A673 (cell line): ENCODE results near the gene SLC39A10. TPM values are rescaled to one million over a fixed set of nuclear protein-coding genes. Genes with fewer than 3 reads are reported as not detected.

ENCODE experiments used
- BruUV-seq: library from RNA; stranded (reverse); fragments of 400-500 nt; replicated peaks from 2 replicates; lab custom pipeline; 2021; lab: Mats Ljungman, UMichigan
- CTCF ChIA-PET: fragments of 300-600 bp; sonication (Branson Sonifier 250); formaldehyde crosslinking; loops from one replicate; lab custom pipeline; 2022; ENCODE audit warnings: antibody characterized with exemption; lab: Charles Lee
- POLR2A ChIA-PET: fragments of 300-600 bp; sonication (Branson Sonifier 250); formaldehyde crosslinking; loops from one replicate; lab custom pipeline; 2022; ENCODE audit warnings: antibody characterized with exemption; ENCODE audit not compliant: low non-redundant PET; lab: Charles Lee
- DNase-seq: peaks from one replicate; pipeline ENCODE4 v3.0.0-alpha.2; 2015; ENCODE audit warnings: low spot score
- H3K27ac ChIP-seq: fragments of 200-600 bp; sonication (generic); 2 replicates; pipeline ENCODE4 v1.5.1; 2016; ENCODE audit warnings: mixed run types, low read depth, mild to moderate bottlenecking, mixed read lengths, antibody characterized with exemption, low read length; ENCODE audit not compliant: poor library complexity, severe bottlenecking
- H3K27me3 ChIP-seq: fragments of 200-600 bp; sonication (generic); replicated peaks from 2 replicates; pipeline ENCODE4 v1.6.1; 2017; ENCODE audit warnings: mixed run types, low read depth, mild to moderate bottlenecking, mixed read lengths, antibody characterized with exemption, low read length; ENCODE audit not compliant: insufficient read depth, poor library complexity
- H3K36me3 ChIP-seq: fragments of 200-600 bp; sonication (generic); 2 replicates; pipeline ENCODE4 v1.6.1; 2016; ENCODE audit warnings: mixed run types, mild to moderate bottlenecking, mixed read lengths, antibody characterized with exemption, low read length; ENCODE audit not compliant: insufficient read depth, poor library complexity, severe bottlenecking
- H3K4me1 ChIP-seq: fragments of 200-600 bp; sonication (generic); 2 replicates; pipeline ENCODE4 v1.6.1; 2017; ENCODE audit warnings: mixed run types, mild to moderate bottlenecking, mixed read lengths, antibody characterized with exemption, low read length; ENCODE audit not compliant: insufficient read depth, poor library complexity, severe bottlenecking
- H3K4me3 ChIP-seq: fragments of 200-600 bp; sonication (generic); 2 replicates; pipeline ENCODE4 v1.5.1; 2016; ENCODE audit warnings: low read depth, mixed run types, mild to moderate bottlenecking, mixed read lengths, low read length; ENCODE audit not compliant: poor library complexity, severe bottlenecking
- H3K9me3 ChIP-seq: fragments of 200-600 bp; sonication (generic); 2 replicates; pipeline ENCODE4 v1.6.1; 2016; ENCODE audit warnings: mixed run types, low read depth, mild to moderate bottlenecking, mixed read lengths, antibody characterized with exemption, low read length; ENCODE audit not compliant: poor library complexity, severe bottlenecking
- EZH2 ChIP-seq: fragments of 200-600 bp; sonication (generic); IDR thresholded peaks from 2 replicates; pipeline ENCODE4 v1.6.1; 2017; ENCODE audit warnings: borderline replicate concordance, low read depth, mild to moderate bottlenecking, mixed read lengths, antibody characterized with exemption, low read length; ENCODE audit not compliant: poor library complexity, severe bottlenecking
- intact Hi-C: fragments of 100-400 bp; cut with micrococcal nuclease; formaldehyde crosslinking; loops from one replicate; pipeline ENCODE4 v1.10.0; 2022; ENCODE audit not compliant: unreplicated experiment
- total RNA-seq: library from RNA; stranded (reverse); gene quantifications from 2 replicates; pipeline ENCODE4 v1.2.3, GENCODE V29; 2021
- TF ChIP-seq, protein P1 (sequence below): fragments of 300-800, 200-600 bp; sonication (generic); conservative IDR thresholded peaks from 2 replicates; pipeline ENCODE4 v1.5.1; 2017; ENCODE audit warnings: low read depth, mild to moderate bottlenecking, antibody characterized with exemption, low read length, moderate library complexity, mixed read lengths

SLC39A10 gene
- total RNA-seq, 1 experiment from 2014 or later, result 42.3 TPM

DNA sequence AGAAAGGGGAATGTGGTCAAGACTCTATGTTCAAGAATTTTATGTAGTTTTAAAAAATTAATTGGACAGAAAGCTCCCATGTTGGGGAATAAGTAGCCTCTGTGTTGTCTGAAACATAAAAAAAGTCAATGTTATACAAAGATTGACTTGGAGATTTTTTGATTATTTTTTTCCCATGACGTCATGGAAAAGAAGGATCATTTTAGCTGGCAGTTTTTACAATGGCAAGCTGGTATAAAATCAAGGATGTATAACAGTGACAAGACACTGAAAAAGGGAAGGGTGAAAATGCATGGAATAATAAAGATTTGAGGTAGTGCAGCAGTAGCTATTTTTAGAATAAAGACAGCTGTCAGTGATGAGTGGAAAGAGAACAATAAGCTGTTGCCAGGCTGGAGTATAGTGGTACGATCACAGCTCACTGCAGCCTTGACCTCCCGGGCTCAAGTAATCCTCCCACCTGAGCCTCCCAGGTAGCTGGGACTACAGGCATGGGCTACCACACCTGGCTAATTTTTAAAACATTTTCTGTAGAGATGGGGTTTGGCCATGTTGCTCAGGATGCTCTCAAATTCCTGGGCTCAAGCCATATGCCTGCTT, 9.2 kb downstream of the SLC39A10 start:
- Histone ChIP-seq H3K36me3 (no peaks in the 10 kb centered on the region), H3K9me3 (no peaks in the 10 kb centered on the region), H3K27ac (no peak overlapping the region), H3K27me3 (no peaks in the 10 kb centered on the region), H3K4me1 (peaks cover 15% of the 10 kb centered on the region), H3K4me3 (no peak overlapping the region)
- BruUV-seq, result no TSS peak
- TF ChIP-seq EZH2, result no peak
- TF ChIP-seq, protein P1, sequence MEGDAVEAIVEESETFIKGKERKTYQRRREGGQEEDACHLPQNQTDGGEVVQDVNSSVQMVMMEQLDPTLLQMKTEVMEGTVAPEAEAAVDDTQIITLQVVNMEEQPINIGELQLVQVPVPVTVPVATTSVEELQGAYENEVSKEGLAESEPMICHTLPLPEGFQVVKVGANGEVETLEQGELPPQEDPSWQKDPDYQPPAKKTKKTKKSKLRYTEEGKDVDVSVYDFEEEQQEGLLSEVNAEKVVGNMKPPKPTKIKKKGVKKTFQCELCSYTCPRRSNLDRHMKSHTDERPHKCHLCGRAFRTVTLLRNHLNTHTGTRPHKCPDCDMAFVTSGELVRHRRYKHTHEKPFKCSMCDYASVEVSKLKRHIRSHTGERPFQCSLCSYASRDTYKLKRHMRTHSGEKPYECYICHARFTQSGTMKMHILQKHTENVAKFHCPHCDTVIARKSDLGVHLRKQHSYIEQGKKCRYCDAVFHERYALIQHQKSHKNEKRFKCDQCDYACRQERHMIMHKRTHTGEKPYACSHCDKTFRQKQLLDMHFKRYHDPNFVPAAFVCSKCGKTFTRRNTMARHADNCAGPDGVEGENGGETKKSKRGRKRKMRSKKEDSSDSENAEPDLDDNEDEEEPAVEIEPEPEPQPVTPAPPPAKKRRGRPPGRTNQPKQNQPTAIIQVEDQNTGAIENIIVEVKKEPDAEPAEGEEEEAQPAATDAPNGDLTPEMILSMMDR, result no peak
- CTCF ChIA-PET, result interaction anchor here (1.0 to 1.8 kb wide), 3 partner anchors 9 to 400 kb away, joined by 4 to 6 read pairs (median 5); partner anchors contain the start of gene SLC39A10
- DNase-seq, result no peak
- intact Hi-C loops, result no loop called here
- POLR2A ChIA-PET, result no interaction called here

DNA sequence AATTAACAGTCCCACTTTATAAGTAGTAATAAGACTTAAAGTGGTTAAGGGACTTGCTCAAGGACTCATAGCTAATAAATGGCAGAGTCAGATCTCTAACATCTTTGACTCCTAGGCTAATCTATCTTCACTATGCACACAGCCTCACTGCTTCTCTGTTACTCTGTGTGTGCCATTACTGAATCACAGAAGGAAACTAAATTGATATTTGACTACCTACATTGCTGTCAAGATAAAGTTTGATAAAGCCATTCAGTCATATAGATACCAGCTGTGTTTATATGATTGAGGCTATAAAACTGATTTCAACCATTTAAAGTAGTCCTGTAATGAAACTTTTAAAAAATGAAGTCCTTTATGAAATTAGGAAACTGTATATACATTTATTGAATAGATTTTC, 10.9 kb downstream of the SLC39A10 start:
- no peaks in the 10 kb centered on the region for H3K9me3 ChIP-seq
- no peaks in the 10 kb centered on the region for H3K36me3 ChIP-seq
- ChIA-PET POLR2A (no interaction called here), CTCF (interaction anchor here (1.5 kb wide), 1 partner anchor 11 kb away, joined by 3 read pairs; the partner anchor contains the start of gene SLC39A10)
- no peak for DNase-seq
- H3K27ac ChIP-seq, result no peak overlapping the region
- TF ChIP-seq EZH2, result no peak
- TF ChIP-seq, protein P1, result no peak
- BruUV-seq, result no TSS peak
- no peaks in the 10 kb centered on the region for H3K27me3 ChIP-seq
- H3K4me3 ChIP-seq, result no peak overlapping the region
- intact Hi-C loops, result no loop called here
- peaks cover 15% of the 10 kb centered on the region for H3K4me1 ChIP-seq

DNA sequence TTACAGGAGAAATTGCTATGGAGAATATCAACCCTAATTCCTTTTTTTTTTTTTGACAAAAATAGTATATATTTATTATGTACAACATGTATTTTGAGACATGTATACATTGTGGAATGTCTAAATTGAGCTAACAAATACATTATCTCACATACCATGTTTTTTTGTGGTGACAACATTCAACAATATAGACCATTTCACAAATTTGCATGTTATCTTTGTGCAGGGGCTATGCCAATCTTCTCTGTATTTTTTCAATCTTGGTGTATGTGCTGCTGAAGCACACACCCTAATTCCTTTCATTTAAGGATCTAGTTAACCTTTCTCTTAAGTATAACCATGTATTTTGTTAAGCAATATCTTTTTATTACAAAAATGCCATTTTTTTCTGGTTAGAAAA, 13.2 kb downstream of the SLC39A10 start:
- no peaks in the 10 kb centered on the region for H3K36me3 ChIP-seq
- POLR2A ChIA-PET, result no interaction called here
- no peak for TF ChIP-seq EZH2
- TF ChIP-seq, protein P1, result no peak
- H3K27me3 ChIP-seq, result no peaks in the 10 kb centered on the region
- DNase-seq, result no peak
- CTCF ChIA-PET, result interaction anchor here (1.2 kb wide), 1 partner anchor 10 kb away, joined by 4 read pairs; no protein-coding TSS in a partner anchor
- no peak overlapping the region for H3K27ac ChIP-seq
- no peak overlapping the region for H3K4me3 ChIP-seq
- intact Hi-C loops, result no loop called here
- no TSS peak for BruUV-seq
- peaks cover 15% of the 10 kb centered on the region for H3K4me1 ChIP-seq
- no peaks in the 10 kb centered on the region for H3K9me3 ChIP-seq
